ES-I3 (cell line): ENCODE results near the gene MINK1.
"Not testable (repeated sequence)": the region's sequence is repeated elsewhere in the genome, so short reads cannot be mapped to it uniquely, and the experiment has no call there.

Source experiments
- H3K36me3 ChIP-seq: 2 replicates; pipeline ENCODE4 v1.6.1; 2013; ENCODE audit warnings: mild to moderate bottlenecking, low read length, control low read depth, moderate library complexity; ENCODE audit not compliant: insufficient read depth
- H3K4me1 ChIP-seq: 2 replicates; pipeline ENCODE4 v1.6.1; 2013; ENCODE audit warnings: mild to moderate bottlenecking, control low read depth, low read length; ENCODE audit not compliant: insufficient read depth
- H3K9ac ChIP-seq: 2 replicates; pipeline ENCODE4 v1.6.1; 2013; ENCODE audit warnings: low read depth, mild to moderate bottlenecking, low read length, moderate library complexity
- H3K9me3 ChIP-seq: 2 replicates; pipeline ENCODE4 v1.6.1; 2013; ENCODE audit warnings: mild to moderate bottlenecking, low read length, moderate library complexity; ENCODE audit not compliant: control insufficient read depth, insufficient read depth

MINK1 gene

GRCh38 chr17:4860651-4861050 is 27.5 kb downstream of the MINK1 start:
- H3K4me1 ChIP-seq: peaks cover 34% of the 10 kb centered on the region
- no peaks in the 10 kb centered on the region; the same call in 1 of the 2 replicates for H3K36me3 ChIP-seq
- H3K9ac ChIP-seq: no peak overlapping the region
- H3K9me3 ChIP-seq: no peaks in the 10 kb centered on the region

- H3K9me3 ChIP-seq: no peaks in the 10 kb centered on the region
- no peak overlapping the region for H3K9ac ChIP-seq
- H3K36me3 ChIP-seq: no peaks in the 10 kb centered on the region; the same call in 1 of the 2 replicates
- peaks cover 34% of the 10 kb centered on the region for H3K4me1 ChIP-seq
Measured at GRCh38 chr17:4861052-4861451, 27.9 kb downstream of the MINK1 start.

GRCh38 chr17:4862720-4863119 is 29.6 kb downstream of the MINK1 start:
- H3K9ac ChIP-seq: no peak overlapping the region
- H3K36me3 ChIP-seq: no peaks in the 10 kb centered on the region
- H3K4me1 ChIP-seq: peaks cover 27% of the 10 kb centered on the region
- no peaks in the 10 kb centered on the region for H3K9me3 ChIP-seq

GRCh38 chr17:4863321-4863720 is 30.2 kb downstream of the MINK1 start:
- H3K9me3 ChIP-seq: no peaks in the 10 kb centered on the region
- H3K9ac ChIP-seq: no peak overlapping the region
- peaks cover 23% of the 10 kb centered on the region for H3K4me1 ChIP-seq
- H3K36me3 ChIP-seq: no peaks in the 10 kb centered on the region

- not testable (repeated sequence) for H3K4me1 ChIP-seq, H3K9ac ChIP-seq
Measured at GRCh38 chr17:4867535-4867934, 34.4 kb downstream of the MINK1 start.

GRCh38 chr17:4869058-4869998 is 36.2 kb downstream of the MINK1 start:
- not testable (repeated sequence) for H3K9ac ChIP-seq, H3K36me3 ChIP-seq, H3K9me3 ChIP-seq, H3K4me1 ChIP-seq

More at GRCh38 chr17:4867535-4867934, 34.4 kb downstream of the MINK1 start:
- H3K9me3 ChIP-seq, H3K36me3 ChIP-seq: not testable (repeated sequence)

- Histone ChIP-seq H3K9ac (no peak overlapping the region), H3K4me1 (no peaks in the 10 kb centered on the region), H3K9me3 (no peaks in the 10 kb centered on the region), H3K36me3 (no peaks in the 10 kb centered on the region)
Measured at GRCh38 chr17:4870855-4871254, 37.7 kb downstream of the MINK1 start.

- Histone ChIP-seq H3K36me3 (no peaks in the 10 kb centered on the region), H3K9ac (no peak overlapping the region), H3K4me1 (no peaks in the 10 kb centered on the region), H3K9me3 (no peaks in the 10 kb centered on the region)
Measured at GRCh38 chr17:4872786-4873185, 39.6 kb downstream of the MINK1 start.

GRCh38 chr17:4877089-4877488 is 43.9 kb downstream of the MINK1 start:
- Histone ChIP-seq H3K4me1 (0 out of 2 replicates have a peak, but pooled peaks cover 4% of the 10 kb centered on the region), H3K36me3 (peaks cover 4% of the 10 kb centered on the region; the same call in 1 of the 2 replicates), H3K9ac (no peak overlapping the region), H3K9me3 (no peaks in the 10 kb centered on the region)

- Histone ChIP-seq H3K9ac (no peak overlapping the region), H3K4me1 (0 out of 2 replicates have a peak, but pooled peaks cover 7% of the 10 kb centered on the region), H3K36me3 (peaks cover 7% of the 10 kb centered on the region; the same call in 1 of the 2 replicates), H3K9me3 (no peaks in the 10 kb centered on the region)
Measured at GRCh38 chr17:4879601-4880000, 46.5 kb downstream of the MINK1 start.

GRCh38 chr17:4880857-4881256 is 47.7 kb downstream of the MINK1 start:
- Histone ChIP-seq H3K4me1 (0 out of 2 replicates have a peak, but pooled peaks cover 7% of the 10 kb centered on the region), H3K36me3 (peaks cover 7% of the 10 kb centered on the region; the same call in 1 of the 2 replicates), H3K9ac (no peak overlapping the region), H3K9me3 (no peaks in the 10 kb centered on the region)

GRCh38 chr17:4881761-4882555 is 48.8 kb downstream of the MINK1 start:
- H3K4me1 ChIP-seq: 0 out of 2 replicates have a peak, but pooled peaks cover 7% of the 10 kb centered on the region
- no peaks in the 10 kb centered on the region for H3K9me3 ChIP-seq
- H3K36me3 ChIP-seq: peaks cover 7% of the 10 kb centered on the region; the same call in 1 of the 2 replicates
- H3K9ac ChIP-seq: no peak overlapping the region

- H3K36me3 ChIP-seq: peaks cover 10% of the 10 kb centered on the region; the same call in 1 of the 2 replicates
- H3K4me1 ChIP-seq: 0 out of 2 replicates have a peak, but pooled peaks cover 7% of the 10 kb centered on the region
- H3K9ac ChIP-seq: no peak overlapping the region
- no peaks in the 10 kb centered on the region for H3K9me3 ChIP-seq
Measured at GRCh38 chr17:4884489-4884888, 51.3 kb downstream of the MINK1 start.

- Histone ChIP-seq H3K9me3 (no peaks in the 10 kb centered on the region), H3K9ac (no peak overlapping the region), H3K36me3 (peaks cover 16% of the 10 kb centered on the region; the same call in 1 of the 2 replicates), H3K4me1 (0 out of 2 replicates have a peak, but pooled peaks cover 4% of the 10 kb centered on the region)
Measured at GRCh38 chr17:4886830-4887229, 53.7 kb downstream of the MINK1 start.
